ENCODE results near the gene ZNF521. TPM values are rescaled to one million over a fixed set of nuclear protein-coding genes. Genes with fewer than 3 reads are reported as not detected.

ZNF521 gene
- total and polyA plus RNA-seq, 2 experiments from 2014 or later, result 3.1 to 9.2 TPM

- Mint-ChIP-seq H3K4me3 (no peak overlapping the region), H3K4me1 (peaks cover 35% of the 10 kb centered on the region), H3K27me3 (ENCODE audit: insufficient read depth, low read depth, poor library complexity) (peaks cover 2% of the 10 kb centered on the region), H3K36me3 (ENCODE audit: low read depth) (no peaks in the 10 kb centered on the region), H3K9me3 (no peaks in the 10 kb centered on the region), H3K27ac (peak overlapping the region; percentile 19; the same call in 1 of the 2 replicates)
- Histone ChIP-seq H3K9me2 (ENCODE audit: insufficient read depth) (no peaks in the 10 kb centered on the region), H3K4me1 (ENCODE audit: insufficient read depth) (peaks cover 19% of the 10 kb centered on the region), H3K27ac (ENCODE audit: low read depth) (no peak overlapping the region), H3K27me3 (ENCODE audit: insufficient read depth) (no peaks in the 10 kb centered on the region), H3K4me2 (no peak overlapping the region), H3K79me2 (replicated peaks; ENCODE audit: insufficient read depth) (no peaks in the 10 kb centered on the region), H3K36me3 (ENCODE audit: insufficient read depth) (no peaks in the 10 kb centered on the region), H4K20me1 (replicated peaks; ENCODE audit: insufficient read depth) (no peaks in the 10 kb centered on the region), H2AFZ (no peak overlapping the region), H3F3A (replicated peaks; ENCODE audit: low read depth) (no peaks in the 10 kb centered on the region), H3K4me3 (no peak overlapping the region)
- DNase-seq (ENCODE audit: low spot score) (no peak), ATAC-seq (no peak)
- no peak for TF ChIP-seq EZH2 (IDR thresholded peaks at IDR 0.05; ENCODE audit: low read depth, unreplicated experiment)
- TF ChIP-seq ZNF462 (CRISPR knock-in tag; IDR thresholded peaks at IDR 0.05), result no peak
- TF ChIP-seq ETS1 (IDR thresholded peaks at IDR 0.05), result no peak
- no peak for TF ChIP-seq CREB1 (CRISPR knock-in tag; IDR thresholded peaks at IDR 0.05; ENCODE audit: low read depth)
- no peak for TF ChIP-seq EZH2phosphoT487 (IDR thresholded peaks at IDR 0.05; ENCODE audit: unreplicated experiment)
- TF ChIP-seq NANOG (IDR thresholded peaks at IDR 0.05; ENCODE audit: borderline replicate concordance), result no peak
- TF ChIP-seq ZNF331 (CRISPR knock-in tag; IDR thresholded peaks at IDR 0.05; ENCODE audit: low read depth), result no peak
- no peak for TF ChIP-seq POLR2AphosphoS5 (IDR thresholded peaks at IDR 0.05; ENCODE audit: low read depth)
- no peak for TF ChIP-seq STAT1 (IDR thresholded peaks at IDR 0.05; ENCODE audit: unreplicated experiment)
- TF ChIP-seq REST (IDR thresholded peaks at IDR 0.05; ENCODE audit: unreplicated experiment), result no peak
- no peak for TF ChIP-seq ZNF114 (CRISPR knock-in tag; IDR thresholded peaks at IDR 0.05)
- no peak for TF ChIP-seq CTCF (conservative IDR thresholded peaks at IDR 0.05; ENCODE audit: low read depth in 2 of 2)
- TF ChIP-seq JUNB (IDR thresholded peaks at IDR 0.05; ENCODE audit: unreplicated experiment), result no peak
Observed at GRCh38 chr18:25137197-25137472, 214.8 kb downstream of the ZNF521 start.

All from GM23338 (cell line).